T follicular helper cell (primary cell): ENCODE measurements around the gene CSF3.
"Not testable (repeated sequence)": the region's sequence is repeated elsewhere in the genome, so short reads cannot be mapped to it uniquely, and the experiment has no call there.

Experiments used
- DNase-seq: peaks from one replicate; pipeline ENCODE4 v3.0.0-alpha.2; 2020; ENCODE audit warnings: low read depth

Gene CSF3

DNA sequence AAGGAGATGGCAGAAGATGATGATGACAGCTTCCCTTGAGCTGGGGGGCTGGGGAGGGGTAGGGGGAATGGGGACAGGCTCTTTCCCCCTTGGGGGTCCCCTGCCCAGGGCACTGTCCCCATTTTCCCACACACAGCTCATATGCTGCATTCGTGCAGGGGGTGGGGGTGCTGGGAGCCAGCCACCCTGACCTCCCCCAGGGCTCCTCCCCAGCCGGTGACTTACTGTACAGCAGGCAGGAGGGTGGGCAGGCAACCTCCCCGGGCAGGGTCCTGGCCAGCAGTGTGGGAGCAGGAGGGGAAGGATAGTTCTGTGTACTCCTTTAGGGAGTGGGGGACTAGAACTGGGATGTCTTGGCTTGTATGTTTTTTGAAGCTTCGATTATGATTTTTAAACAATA, 17.7 kb upstream of the CSF3 start:
- no peak for DNase-seq

DNA sequence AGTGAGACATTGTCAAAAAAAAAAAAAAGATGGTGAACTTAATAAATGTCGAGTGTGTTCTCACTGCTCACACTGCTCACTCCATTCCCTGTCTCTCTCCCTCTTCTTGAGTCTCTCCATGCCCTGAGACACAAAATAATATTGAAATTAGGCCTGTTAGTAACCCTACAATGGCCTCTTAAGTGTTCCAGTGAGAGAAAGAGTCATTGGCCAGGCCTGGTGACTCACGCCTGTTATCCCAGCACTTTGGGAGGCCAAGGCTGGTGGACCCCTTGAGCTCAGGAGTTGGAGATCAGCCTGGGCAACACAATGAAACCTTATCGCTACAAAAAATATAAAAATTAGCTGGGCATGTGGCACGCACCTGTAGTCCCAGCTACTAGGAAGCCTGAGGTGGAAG, 16.2 kb upstream of the CSF3 start:
- no peak for DNase-seq

GRCh38 chr17:40000161-40000560, 15.1 kb upstream of the CSF3 start:
- no peak for DNase-seq

DNA sequence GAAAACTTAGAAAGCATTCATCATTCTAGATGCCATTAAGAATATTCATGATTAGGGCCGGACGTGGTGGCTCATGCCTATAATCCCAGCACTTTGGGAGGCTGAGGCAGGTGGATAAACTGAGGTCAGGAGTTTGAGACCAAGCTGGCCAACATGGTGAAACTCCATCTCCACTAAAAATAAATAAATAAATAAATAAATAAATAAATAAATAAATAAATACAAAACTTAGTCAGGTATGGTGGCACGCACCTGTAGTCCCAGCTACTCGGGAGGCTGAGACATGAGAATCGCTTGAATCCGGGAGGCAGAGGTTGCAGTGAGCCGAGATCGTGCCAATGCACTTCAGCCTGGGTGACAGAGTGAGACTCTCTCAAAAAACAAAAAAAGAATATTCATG, 13.9 kb upstream of the CSF3 start:
- not testable (repeated sequence) for DNase-seq

GRCh38 chr17:40004072-40004471, 11.2 kb upstream of the CSF3 start:
- no peak for DNase-seq

DNA sequence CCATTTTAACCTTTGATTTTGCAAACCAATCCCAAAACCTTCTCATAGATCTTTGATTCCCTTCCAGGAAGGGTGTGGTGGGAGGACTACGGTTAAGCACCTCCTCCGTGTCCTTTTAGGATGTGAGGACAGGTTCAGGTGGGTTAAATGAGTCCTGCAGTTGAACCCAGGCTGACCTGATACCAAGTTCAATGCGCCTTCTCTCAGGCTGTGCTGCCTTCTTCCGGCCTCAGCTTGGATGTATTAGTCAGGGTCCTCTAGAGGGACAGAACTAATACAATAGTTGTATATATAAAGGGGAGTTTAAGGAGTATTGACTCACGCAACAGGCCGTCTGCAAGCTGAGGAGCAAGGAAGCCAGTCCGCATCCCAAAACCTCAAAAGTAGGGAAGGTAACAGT, 10.5 kb upstream of the CSF3 start:
- no peak for DNase-seq

GRCh38 chr17:40005520-40005919, 9.7 kb upstream of the CSF3 start:
- DNase-seq, result no peak

- not testable (repeated sequence) for DNase-seq
Observed at GRCh38 chr17:40010946-40011500, 4.2 kb upstream of the CSF3 start.

- not testable (repeated sequence) for DNase-seq
Observed at GRCh38 chr17:40012017-40012647, 3.1 kb upstream of the CSF3 start.

GRCh38 chr17:40014375-40014980, 762 bp upstream of the CSF3 start:
- DNase-seq, result no peak

DNA sequence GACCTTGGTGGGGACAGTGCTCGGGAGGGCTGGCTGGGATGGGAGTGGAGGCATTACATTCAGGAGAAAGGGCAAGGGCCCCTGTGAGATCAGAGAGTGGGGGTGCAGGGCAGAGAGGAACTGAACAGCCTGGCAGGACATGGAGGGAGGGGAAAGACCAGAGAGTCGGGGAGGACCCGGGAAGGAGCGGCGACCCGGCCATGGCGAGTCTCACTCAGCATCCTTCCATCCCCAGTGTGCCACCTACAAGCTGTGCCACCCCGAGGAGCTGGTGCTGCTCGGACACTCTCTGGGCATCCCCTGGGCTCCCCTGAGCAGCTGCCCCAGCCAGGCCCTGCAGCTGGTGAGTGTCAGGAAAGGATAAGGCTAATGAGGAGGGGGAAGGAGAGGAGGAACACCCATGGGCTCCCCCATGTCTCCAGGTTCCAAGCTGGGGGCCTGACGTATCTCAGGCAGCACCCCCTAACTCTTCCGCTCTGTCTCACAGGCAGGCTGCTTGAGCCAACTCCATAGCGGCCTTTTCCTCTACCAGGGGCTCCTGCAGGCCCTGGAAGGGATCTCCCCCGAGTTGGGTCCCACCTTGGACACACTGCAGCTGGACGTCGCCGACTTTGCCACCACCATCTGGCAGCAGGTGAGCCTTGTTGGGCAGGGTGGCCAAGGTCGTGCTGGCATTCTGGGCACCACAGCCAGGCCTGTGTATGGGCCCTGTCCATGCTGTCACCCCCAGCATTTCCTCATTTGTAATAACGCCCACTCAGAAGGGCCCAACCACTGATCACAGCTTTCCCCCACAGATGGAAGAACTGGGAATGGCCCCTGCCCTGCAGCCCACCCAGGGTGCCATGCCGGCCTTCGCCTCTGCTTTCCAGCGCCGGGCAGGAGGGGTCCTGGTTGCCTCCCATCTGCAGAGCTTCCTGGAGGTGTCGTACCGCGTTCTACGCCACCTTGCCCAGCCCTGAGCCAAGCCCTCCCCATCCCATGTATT, 1.1 kb downstream of the CSF3 start:
- DNase-seq, result no peak

DNA sequence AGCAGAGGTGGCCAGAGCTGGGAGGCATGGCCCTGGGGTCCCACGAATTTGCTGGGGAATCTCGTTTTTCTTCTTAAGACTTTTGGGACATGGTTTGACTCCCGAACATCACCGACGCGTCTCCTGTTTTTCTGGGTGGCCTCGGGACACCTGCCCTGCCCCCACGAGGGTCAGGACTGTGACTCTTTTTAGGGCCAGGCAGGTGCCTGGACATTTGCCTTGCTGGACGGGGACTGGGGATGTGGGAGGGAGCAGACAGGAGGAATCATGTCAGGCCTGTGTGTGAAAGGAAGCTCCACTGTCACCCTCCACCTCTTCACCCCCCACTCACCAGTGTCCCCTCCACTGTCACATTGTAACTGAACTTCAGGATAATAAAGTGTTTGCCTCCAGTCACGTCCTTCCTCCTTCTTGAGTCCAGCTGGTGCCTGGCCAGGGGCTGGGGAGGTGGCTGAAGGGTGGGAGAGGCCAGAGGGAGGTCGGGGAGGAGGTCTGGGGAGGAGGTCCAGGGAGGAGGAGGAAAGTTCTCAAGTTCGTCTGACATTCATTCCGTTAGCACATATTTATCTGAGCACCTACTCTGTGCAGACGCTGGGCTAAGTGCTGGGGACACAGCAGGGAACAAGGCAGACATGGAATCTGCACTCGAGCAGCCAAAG, 2.3 kb downstream of the CSF3 start:
- no peak for DNase-seq

- no peak for DNase-seq
Observed at GRCh38 chr17:40018211-40019121, 3.2 kb downstream of the CSF3 start.

GRCh38 chr17:40019140-40019991, 4.1 kb downstream of the CSF3 start:
- DNase-seq, result no peak

- no peak for DNase-seq
Observed at GRCh38 chr17:40020146-40020545, 4.9 kb downstream of the CSF3 start.

DNA sequence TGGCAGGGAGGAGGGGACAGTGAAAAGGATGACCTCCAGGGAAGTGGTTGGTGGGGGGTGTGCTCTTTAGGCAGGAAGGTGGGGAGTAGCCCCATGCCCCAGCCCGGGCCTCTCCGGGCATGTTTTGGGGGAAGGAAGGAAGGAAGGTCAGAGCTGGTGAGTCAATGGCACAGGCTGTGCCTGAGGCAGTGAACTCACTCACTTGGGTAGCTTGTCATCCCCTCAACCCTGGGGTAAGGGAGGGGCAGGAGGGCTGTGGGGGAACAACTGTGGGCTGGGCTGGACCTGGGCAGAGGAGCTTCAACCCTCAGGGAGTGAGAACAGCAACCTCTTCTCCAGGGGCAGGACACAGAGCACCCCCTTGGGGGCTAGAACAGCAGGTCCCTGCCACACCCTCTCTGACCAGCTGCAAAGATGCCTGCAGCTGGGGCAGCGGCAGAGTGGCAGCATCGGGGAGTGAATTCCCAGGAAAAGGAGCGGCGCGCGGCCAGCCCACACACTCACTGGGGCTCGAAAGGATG, 6.3 kb downstream of the CSF3 start:
- no peak for DNase-seq

DNA sequence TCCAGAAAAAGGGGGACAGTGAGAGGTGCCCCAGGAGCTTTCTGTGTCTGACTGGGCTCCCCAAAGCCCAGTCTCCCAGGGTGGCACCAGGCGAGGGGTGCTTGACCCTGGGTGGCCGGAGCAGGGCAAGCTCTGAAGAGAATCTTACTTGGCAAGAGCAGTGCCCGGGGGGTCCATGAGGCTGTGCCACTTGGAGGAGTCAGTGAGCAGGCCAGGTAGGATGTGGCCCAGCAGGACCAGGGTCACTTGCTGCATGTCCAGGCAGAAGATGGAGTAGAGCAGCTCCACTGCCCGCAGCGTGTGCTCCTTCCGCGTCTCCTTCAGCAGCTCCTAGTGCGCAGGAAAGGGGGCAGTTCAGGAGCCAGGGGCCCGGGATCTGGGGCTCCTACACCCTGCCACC, 7.3 kb downstream of the CSF3 start:
- no peak for DNase-seq

- DNase-seq, result no peak
Observed at GRCh38 chr17:40022961-40023541, 7.8 kb downstream of the CSF3 start.

DNA sequence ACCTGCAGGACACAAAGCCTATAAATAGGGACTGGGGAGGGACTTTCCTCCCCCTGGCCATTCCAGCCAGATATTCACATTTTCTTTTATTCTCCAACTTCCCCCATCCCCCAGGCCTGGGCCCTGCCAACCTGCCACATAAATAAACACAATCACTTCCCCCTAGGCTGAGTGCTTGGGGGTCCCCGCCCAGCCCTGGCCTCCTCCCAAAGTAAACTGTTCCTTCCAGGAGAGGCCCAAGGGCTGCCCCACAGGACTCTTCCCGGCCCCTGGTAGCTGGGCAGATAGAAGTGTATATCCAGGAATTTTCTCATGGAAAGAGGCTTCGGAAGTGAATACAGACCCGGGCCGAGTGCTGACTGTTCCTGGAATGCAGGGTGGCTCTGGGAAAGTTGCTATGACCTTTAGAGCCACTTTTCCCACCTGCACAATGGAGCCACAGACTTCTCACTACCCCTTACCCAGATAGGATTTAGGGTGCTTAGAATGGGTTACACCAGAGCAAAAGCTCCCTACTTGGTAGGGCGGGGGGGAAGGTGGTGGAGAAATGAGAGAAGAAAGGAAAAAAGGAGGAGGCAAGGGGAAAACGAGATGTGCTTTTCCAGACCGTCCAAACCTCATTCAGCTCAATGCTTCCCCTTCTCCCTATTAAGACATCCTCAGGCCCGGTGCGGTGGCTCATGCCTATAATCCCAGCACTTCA, 8.5 kb downstream of the CSF3 start:
- no peak for DNase-seq
